Spleen (tissue), 7 donors: Measurements from ENCODE around the gene SMAD3.

Experiments
- CTCF ChIP-seq, 11 experiments: fragments of 200-600 bp in 7 of 11; fragments of 450-650 bp in 4 of 11; sonication (generic) in 4 of 11; IDR thresholded peaks in 8 of 11; conservative IDR thresholded peaks in 3 of 11; 1 replicate in 7 of 11; 2 replicates in 4 of 11; pipeline versions ENCODE4 v1.4.0 to v1.8.0; 2016 to 2021; ENCODE audit warnings: antibody characterized with exemption in 11 of 11, inconsistent platforms in 4 of 11, mild to moderate bottlenecking in 1 of 11
- POLR2A ChIP-seq, 3 donors: fragments of 450-650 bp; IDR thresholded peaks; one replicate each; pipeline ENCODE4 v1.5.1; 2017; ENCODE audit warnings: antibody characterized with exemption in 3 of 3, mild to moderate bottlenecking in 1 of 3
- donor health status: DM: no; HTN: no; CAD: no; lungs with moderate emphysema.
- donor health status: DM: no; HTN: no; CAD: no.
- donor health status: DM: no; HTN: no; CAD: no.

GRCh38 chr15:67051088-67052045 lies 14.0 kb upstream of the SMAD3 start:
- no peak for TF ChIP-seq CTCF (IDR thresholded peaks at IDR 0.05 in 8 of 11, conservative IDR thresholded peaks at IDR 0.05 in 3 of 11)
- no peak for TF ChIP-seq POLR2A (IDR thresholded peaks at IDR 0.05)
